Suprapubic skin (tissue), 3 donors: ENCODE results near the gene FEM1B.

Source experiments
- EP300 ChIP-seq: sonication (generic); formaldehyde crosslinking; IDR thresholded peaks from one replicate; pipeline ENCODE4 v1.6.1; 2017; ENCODE audit warnings: antibody characterized with exemption
- TF ChIP-seq, protein P1 (sequence below), 2 donors: fragments of 200-600 bp in 1 of 2; fragments of 450-650 bp in 1 of 2; sonication (generic) in 1 of 2; IDR thresholded peaks; one replicate each; pipeline ENCODE4 v1.5.1; 2016 to 2019; ENCODE audit warnings: antibody characterized with exemption in 2 of 2, mild to moderate bottlenecking in 1 of 2, moderate library complexity in 1 of 2

- TF ChIP-seq EP300 = no peak
- TF ChIP-seq, protein P1, sequence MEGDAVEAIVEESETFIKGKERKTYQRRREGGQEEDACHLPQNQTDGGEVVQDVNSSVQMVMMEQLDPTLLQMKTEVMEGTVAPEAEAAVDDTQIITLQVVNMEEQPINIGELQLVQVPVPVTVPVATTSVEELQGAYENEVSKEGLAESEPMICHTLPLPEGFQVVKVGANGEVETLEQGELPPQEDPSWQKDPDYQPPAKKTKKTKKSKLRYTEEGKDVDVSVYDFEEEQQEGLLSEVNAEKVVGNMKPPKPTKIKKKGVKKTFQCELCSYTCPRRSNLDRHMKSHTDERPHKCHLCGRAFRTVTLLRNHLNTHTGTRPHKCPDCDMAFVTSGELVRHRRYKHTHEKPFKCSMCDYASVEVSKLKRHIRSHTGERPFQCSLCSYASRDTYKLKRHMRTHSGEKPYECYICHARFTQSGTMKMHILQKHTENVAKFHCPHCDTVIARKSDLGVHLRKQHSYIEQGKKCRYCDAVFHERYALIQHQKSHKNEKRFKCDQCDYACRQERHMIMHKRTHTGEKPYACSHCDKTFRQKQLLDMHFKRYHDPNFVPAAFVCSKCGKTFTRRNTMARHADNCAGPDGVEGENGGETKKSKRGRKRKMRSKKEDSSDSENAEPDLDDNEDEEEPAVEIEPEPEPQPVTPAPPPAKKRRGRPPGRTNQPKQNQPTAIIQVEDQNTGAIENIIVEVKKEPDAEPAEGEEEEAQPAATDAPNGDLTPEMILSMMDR (IDR thresholded peaks at IDR 0.05) = no peak
These were observed 36.2 kb downstream of the FEM1B start for GRCh38 chr15:68313501-68314410.
